H9 (cell line): Measurements from ENCODE around the gene CNIH1. TPM values are rescaled to one million over a fixed set of nuclear protein-coding genes. Genes with fewer than 3 reads are reported as not detected.

Experiments
- DNase-seq: peaks from one replicate; pipeline ENCODE4 v3.0.0-alpha.2; 2017
- H2AFZ ChIP-seq: one replicate; pipeline ENCODE4 v1.6.1; 2013; ENCODE audit warnings: mild to moderate bottlenecking, low read length, control low read depth, moderate library complexity
- H2AK5ac ChIP-seq: 2 replicates; pipeline ENCODE4 v1.6.1; 2013; ENCODE audit warnings: low read length, control low read depth, mixed read lengths; ENCODE audit not compliant: insufficient read length
- H2BK120ac ChIP-seq: one replicate; pipeline ENCODE4 v1.6.1; 2013; ENCODE audit warnings: low read depth, mild to moderate bottlenecking, low read length, control low read depth, inconsistent platforms; ENCODE audit not compliant: poor library complexity, severe bottlenecking
- H2BK12ac ChIP-seq: 2 replicates; pipeline ENCODE4 v1.6.1; 2013; ENCODE audit warnings: low read length, control low read depth, mixed read lengths, low read depth; ENCODE audit not compliant: insufficient read length
- H2BK15ac ChIP-seq: 2 replicates; pipeline ENCODE4 v1.6.1; 2013; ENCODE audit warnings: low read depth, low read length, control low read depth
- H2BK20ac ChIP-seq: one replicate; pipeline ENCODE4 v1.6.1; 2013; ENCODE audit warnings: low read depth, mild to moderate bottlenecking, low read length, control low read depth, inconsistent platforms; ENCODE audit not compliant: poor library complexity, severe bottlenecking
- H2BK5ac ChIP-seq: 2 replicates; pipeline ENCODE4 v1.6.1; 2013; ENCODE audit warnings: low read length, control low read depth, mixed read lengths; ENCODE audit not compliant: insufficient read length
- H3K14ac ChIP-seq: 2 replicates; pipeline ENCODE4 v1.6.1; 2013; ENCODE audit warnings: low read length, control low read depth; ENCODE audit not compliant: insufficient read depth
- H3K18ac ChIP-seq: 2 replicates; pipeline ENCODE4 v1.6.1; 2013; ENCODE audit warnings: low read depth, mild to moderate bottlenecking, mixed read lengths, low read length, control low read depth; ENCODE audit not compliant: insufficient read length
- H3K23ac ChIP-seq: 2 replicates; pipeline ENCODE4 v1.6.1; 2013; ENCODE audit warnings: low read length, control low read depth, mixed read lengths, low read depth; ENCODE audit not compliant: insufficient read length
- H3K23me2 ChIP-seq: 2 replicates; pipeline ENCODE4 v1.6.1; 2013; ENCODE audit warnings: low read depth, mild to moderate bottlenecking, mixed read lengths, low read length, control low read depth; ENCODE audit not compliant: insufficient read length, poor library complexity, severe bottlenecking
- H3K27ac ChIP-seq: 2 replicates; pipeline ENCODE4 v1.5.1; 2013; ENCODE audit warnings: low read length, control low read depth, mixed read lengths, low read depth; ENCODE audit not compliant: insufficient read length
- H3K27me3 ChIP-seq: 2 replicates; pipeline ENCODE4 v1.6.1; 2013; ENCODE audit warnings: low read length, control low read depth, inconsistent platforms; ENCODE audit not compliant: insufficient read depth
- H3K4ac ChIP-seq: 2 replicates; pipeline ENCODE4 v1.6.1; 2013; ENCODE audit warnings: low read depth, mild to moderate bottlenecking, control low read depth, inconsistent platforms, low read length, moderate library complexity
- H3K4me1 ChIP-seq: 2 replicates; pipeline ENCODE4 v1.6.1; 2013; ENCODE audit warnings: low read length, control low read depth, inconsistent platforms; ENCODE audit not compliant: insufficient read depth
- H3K4me2 ChIP-seq: 2 replicates; pipeline ENCODE4 v1.6.1; 2013; ENCODE audit warnings: low read length, control low read depth, mixed read lengths; ENCODE audit not compliant: insufficient read length, insufficient read depth
- H3K56ac ChIP-seq: 2 replicates; pipeline ENCODE4 v1.6.1; 2013; ENCODE audit warnings: low read depth, mild to moderate bottlenecking, mixed read lengths, low read length, control low read depth; ENCODE audit not compliant: insufficient read length
- H3K79me1 ChIP-seq: 2 replicates; pipeline ENCODE4 v1.6.1; 2013; ENCODE audit warnings: low read depth, mild to moderate bottlenecking, moderate library complexity, low read length, control low read depth, inconsistent platforms; ENCODE audit not compliant: insufficient read depth, poor library complexity, severe bottlenecking
- H3K79me2 ChIP-seq: 2 replicates; pipeline ENCODE4 v1.6.1; 2013; ENCODE audit warnings: low read length, control low read depth, inconsistent platforms; ENCODE audit not compliant: insufficient read depth
- H3K9ac ChIP-seq: 2 replicates; pipeline ENCODE4 v1.6.1; 2013; ENCODE audit warnings: low read length, control low read depth, mixed read lengths; ENCODE audit not compliant: insufficient read length; ENCODE audit errors: extremely low read depth
- H3K9me3 ChIP-seq: one replicate; pipeline ENCODE4 v1.6.1; 2013; ENCODE audit warnings: low read depth, low read length, inconsistent platforms; ENCODE audit not compliant: control insufficient read depth
- H3T11ph ChIP-seq: one replicate; pipeline ENCODE4 v1.6.1; 2013; ENCODE audit warnings: mild to moderate bottlenecking, low read length, control low read depth, inconsistent platforms
- H4K20me1 ChIP-seq: one replicate; pipeline ENCODE4 v1.6.1; 2013; ENCODE audit not compliant: control insufficient read depth, insufficient read length, insufficient read depth
- H4K5ac ChIP-seq: 2 replicates; pipeline ENCODE4 v1.6.1; 2013; ENCODE audit warnings: low read depth, mild to moderate bottlenecking, mixed read lengths, low read length, control low read depth; ENCODE audit not compliant: insufficient read length
- H4K8ac ChIP-seq: replicated peaks from 2 replicates; pipeline ENCODE4 v1.6.1; 2013; ENCODE audit warnings: low read length, control low read depth, mixed read lengths, low read depth; ENCODE audit not compliant: insufficient read length
- H4K91ac ChIP-seq: 2 replicates; pipeline ENCODE4 v1.6.1; 2013; ENCODE audit warnings: low read depth, mild to moderate bottlenecking, moderate library complexity, mixed read lengths, low read length, control low read depth; ENCODE audit not compliant: insufficient read length
- H3K27ac Mint-ChIP-seq, 3 experiments: 2 replicates in 2 of 3; 3 replicates in 1 of 3; pipeline ENCODE4 v1.8.0; 2020 to 2021; ENCODE audit warnings: mixed read lengths in 3 of 3, mild to moderate bottlenecking in 1 of 3, moderate library complexity in 1 of 3
- H3K27me3 Mint-ChIP-seq: 2 replicates; pipeline ENCODE4 v1.8.0; 2021; ENCODE audit warnings: low read depth, mild to moderate bottlenecking, moderate library complexity, mixed read lengths
- H3K36me3 Mint-ChIP-seq, 3 experiments: 2 replicates in 2 of 3; 3 replicates in 1 of 3; pipeline ENCODE4 v1.8.0; 2020 to 2021; ENCODE audit warnings: low read depth in 3 of 3, mixed read lengths in 3 of 3; ENCODE audit not compliant: insufficient read depth in 1 of 3
- H3K4me1 Mint-ChIP-seq, 2 experiments: 2 replicates each; pipeline ENCODE4 v1.8.0; 2020; ENCODE audit warnings: mixed read lengths in 2 of 2
- H3K4me3 Mint-ChIP-seq, 2 experiments: 2 replicates in 1 of 2; 3 replicates in 1 of 2; pipeline ENCODE4 v1.8.0; 2020 to 2021; ENCODE audit warnings: mild to moderate bottlenecking in 2 of 2, mixed read lengths in 2 of 2, moderate library complexity in 1 of 2
- H3K9me3 Mint-ChIP-seq, 2 experiments: 2 replicates in 1 of 2; 3 replicates in 1 of 2; pipeline ENCODE4 v1.8.0; 2020; ENCODE audit warnings: mild to moderate bottlenecking in 2 of 2, mixed read lengths in 2 of 2, moderate library complexity in 1 of 2
- CTCF ChIP-seq: fragments of 200-600 bp; sonication (generic); conservative IDR thresholded peaks from 3 replicates; pipeline ENCODE4 v1.8.0; 2021; ENCODE audit warnings: antibody characterized with exemption, mild to moderate bottlenecking
- WGBS: extraction: QIAGEN DNeasy Blood & Tissue Kit; methylation state at CpG from one replicate; pipeline ENCODE4 v1.1.7; 2013; ENCODE audit warnings: missing lambda C conversion rate, low lambda C conversion rate, mixed read lengths; ENCODE audit not compliant: insufficient read length; ENCODE audit errors: extremely low coverage; 5-methylcytosine and 5-hydroxymethylcytosine counted together
- total RNA-seq: library from RNA; stranded (reverse); gene quantifications from 2 replicates; pipeline ENCODE4 v1.2.1, GENCODE V29; 2021

Gene CNIH1
- total RNA-seq, 1 experiment from 2014 or later = 99.3 TPM

DNA sequence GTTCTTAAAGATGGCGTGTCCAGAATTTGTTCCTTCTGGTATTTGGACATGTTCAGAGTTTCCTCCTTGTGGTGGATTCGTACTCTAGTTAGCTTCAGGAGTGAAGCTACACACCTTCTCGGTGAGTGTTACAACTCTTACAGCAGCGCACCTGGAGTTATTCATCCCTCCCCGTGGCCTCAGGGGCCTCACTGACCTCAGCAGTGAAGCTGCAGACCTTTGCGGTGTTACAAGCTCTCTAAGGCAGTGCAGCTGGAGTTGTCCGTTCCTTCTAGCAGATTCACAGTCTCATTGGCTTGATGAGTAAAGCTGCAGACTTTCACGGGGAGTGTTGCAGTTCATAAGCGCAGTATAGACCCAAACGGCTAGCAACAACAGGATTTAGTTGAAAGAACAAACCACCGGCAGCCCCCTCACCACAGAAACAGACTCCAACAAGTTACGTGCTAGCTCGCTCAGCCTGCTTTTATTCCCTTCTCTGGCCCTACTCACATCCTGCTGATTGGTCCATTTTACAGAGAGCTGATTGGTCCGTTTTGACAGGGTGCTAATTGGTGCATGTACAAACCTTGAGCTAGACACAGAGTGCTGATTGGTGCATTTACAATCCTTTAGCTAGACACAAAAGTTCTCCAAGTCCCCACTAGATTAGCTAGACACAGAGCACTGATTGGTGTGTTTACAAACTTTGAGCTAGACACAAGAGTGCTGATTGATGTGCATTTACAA, 48.9 kb downstream of the CNIH1 start:
- no peak overlapping the region for H4K8ac ChIP-seq
- no peak overlapping the region for H2BK20ac ChIP-seq
- no peak for DNase-seq
- H3K27me3 Mint-ChIP-seq = peaks cover 2% of the 10 kb centered on the region
- H3K4me2 ChIP-seq = no peak overlapping the region
- peaks cover 5% of the 10 kb centered on the region for H3K23me2 ChIP-seq
- H3K14ac ChIP-seq = no peak overlapping the region
- H3T11ph ChIP-seq = no peak overlapping the region
- H3K36me3 Mint-ChIP-seq = no peaks in the 10 kb centered on the region; a peak in 2 of 7 replicates
- H3K27me3 ChIP-seq = no peaks in the 10 kb centered on the region
- no peaks in the 10 kb centered on the region; a peak in 2 of 5 replicates for H3K9me3 Mint-ChIP-seq
- H3K4me1 Mint-ChIP-seq = peaks cover 7 to 8% of the 10 kb centered on the region in 2 experiments; a peak in 2 of 4 replicates
- H2BK5ac ChIP-seq = no peak overlapping the region
- no peak overlapping the region for H3K9ac ChIP-seq
- no peak overlapping the region for H2BK12ac ChIP-seq
- no peaks in the 10 kb centered on the region for H3K79me1 ChIP-seq
- no peak for TF ChIP-seq CTCF
- no peak overlapping the region for H2BK120ac ChIP-seq
- H3K27ac Mint-ChIP-seq = no peak overlapping the region
- no peak overlapping the region for H3K27ac ChIP-seq
- no peak overlapping the region for H4K5ac ChIP-seq
- no CpG with 5 or more reads among the region's 14 CpGs for WGBS
- no peak overlapping the region for H2AK5ac ChIP-seq
- H3K23ac ChIP-seq = no peak overlapping the region
- no peaks in the 10 kb centered on the region for H3K9me3 ChIP-seq
- no peaks in the 10 kb centered on the region for H3K79me2 ChIP-seq
- H3K56ac ChIP-seq = no peak overlapping the region
- H4K91ac ChIP-seq = no peak overlapping the region
- no peak overlapping the region for H2AFZ ChIP-seq
- no peaks in the 10 kb centered on the region for H4K20me1 ChIP-seq
- no peak overlapping the region for H2BK15ac ChIP-seq
- H3K4me3 Mint-ChIP-seq = no peak overlapping the region
- no peaks in the 10 kb centered on the region for H3K4me1 ChIP-seq
- H3K18ac ChIP-seq = no peak overlapping the region
- H3K4ac ChIP-seq = no peak overlapping the region
